AG20443 (cell line): ENCODE data around the gene ZBTB45.
"Not testable (repeated sequence)": the region's sequence is repeated elsewhere in the genome, so short reads cannot be mapped to it uniquely, and the experiment has no call there.

ENCODE experiments used
- DNase-seq: peaks from one replicate; pipeline ENCODE4 v3.0.0; 2012; ENCODE audit warnings: low spot score, mixed read lengths

The ZBTB45 gene

GRCh38 chr19:58554494-58555368 lies 35.1 kb upstream of the ZBTB45 start, which contains the start of gene CHMP2A:
TSS of gene CHMP2A (minus strand) at chr19:58555105. CDS start at chr19:58554212, 893 bp downstream.
- DNase-seq = peak; percentile 99

GRCh38 chr19:58553799-58554493 lies 34.3 kb upstream of the ZBTB45 start:
- no peak for DNase-seq

- no peak for DNase-seq
Measured at GRCh38 chr19:58552655-58553054, 33.0 kb upstream of the ZBTB45 start.

- DNase-seq = no peak
Measured at GRCh38 chr19:58551577-58552471, 32.2 kb upstream of the ZBTB45 start.

- no peak for DNase-seq
Measured at GRCh38 chr19:58551123-58551497, 31.5 kb upstream of the ZBTB45 start.

- DNase-seq = no peak
Measured at GRCh38 chr19:58550362-58551122, 30.9 kb upstream of the ZBTB45 start.

GRCh38 chr19:58549664-58550361 lies 30.2 kb upstream of the ZBTB45 start:
- no peak for DNase-seq

GRCh38 chr19:58548859-58549663 lies 29.5 kb upstream of the ZBTB45 start:
- no peak for DNase-seq

- no peak for DNase-seq
Measured at GRCh38 chr19:58547323-58548312, 28.0 kb upstream of the ZBTB45 start.

- DNase-seq = no peak
Measured at GRCh38 chr19:58546019-58546530, 26.5 kb upstream of the ZBTB45 start.

- DNase-seq = no peak
Measured at GRCh38 chr19:58545286-58546018, 25.8 kb upstream of the ZBTB45 start.

- DNase-seq = peak; percentile 94
Measured at GRCh38 chr19:58544591-58545285, 25.1 kb upstream of the ZBTB45 start.

- peak; percentile 100 for DNase-seq
Measured at GRCh38 chr19:58543826-58544590, 24.4 kb upstream of the ZBTB45 start, which contains the start of gene TRIM28. TSS of gene TRIM28 (plus strand) at chr19:58544064. CDS start at chr19:58544758, 694 bp downstream.

GRCh38 chr19:58542641-58543372 lies 23.2 kb upstream of the ZBTB45 start:
- not testable (repeated sequence) for DNase-seq

GRCh38 chr19:58539169-58539559 lies 19.6 kb upstream of the ZBTB45 start:
- DNase-seq = not testable (repeated sequence)
